ENCODE results near the gene LDB2.

- TF ChIP-seq CREB1 (IDR thresholded peaks at IDR 0.05; ENCODE audit: low read depth) (no peak), USF1 (IDR thresholded peaks at IDR 0.05) (no peak), TCF12 (IDR thresholded peaks at IDR 0.05; ENCODE audit: low read depth) (no peak), TAF1 (IDR thresholded peaks at IDR 0.05; ENCODE audit: low read depth) (no peak), EP300 (IDR thresholded peaks at IDR 0.05; ENCODE audit: borderline replicate concordance) (no peak), CEBPB (IDR thresholded peaks at IDR 0.05) (no peak), MAX (IDR thresholded peaks at IDR 0.05) (no peak), REST (IDR thresholded peaks at IDR 0.05; ENCODE audit: low read depth) (no peak), RAD21 (IDR thresholded peaks at IDR 0.05; ENCODE audit: low read depth) (no peak), FOXM1 (IDR thresholded peaks at IDR 0.05; ENCODE audit: borderline replicate concordance, low read depth) (no peak), NFIC (IDR thresholded peaks at IDR 0.05) (no peak), YY1 (IDR thresholded peaks at IDR 0.05; ENCODE audit: low read depth) (no peak), EGR1 (IDR thresholded peaks at IDR 0.05) (no peak)
Measured at GRCh38 chr4:16857425-16857824, 41.0 kb downstream of the LDB2 start.
